Stimulated activated naive CD4-positive, alpha-beta T cell treated with Interleukin-2 at 50 U/mL for 16 hours (primary cell): ENCODE results near the gene RPS6KA2.
"Not testable (repeated sequence)": the region's sequence is repeated elsewhere in the genome, so short reads cannot be mapped to it uniquely, and the experiment has no call there.

Experiments
- DNase-seq: peaks from one replicate; lab custom pipeline; 2025; lab: John Stamatoyannopoulos, UW

Gene RPS6KA2

DNA sequence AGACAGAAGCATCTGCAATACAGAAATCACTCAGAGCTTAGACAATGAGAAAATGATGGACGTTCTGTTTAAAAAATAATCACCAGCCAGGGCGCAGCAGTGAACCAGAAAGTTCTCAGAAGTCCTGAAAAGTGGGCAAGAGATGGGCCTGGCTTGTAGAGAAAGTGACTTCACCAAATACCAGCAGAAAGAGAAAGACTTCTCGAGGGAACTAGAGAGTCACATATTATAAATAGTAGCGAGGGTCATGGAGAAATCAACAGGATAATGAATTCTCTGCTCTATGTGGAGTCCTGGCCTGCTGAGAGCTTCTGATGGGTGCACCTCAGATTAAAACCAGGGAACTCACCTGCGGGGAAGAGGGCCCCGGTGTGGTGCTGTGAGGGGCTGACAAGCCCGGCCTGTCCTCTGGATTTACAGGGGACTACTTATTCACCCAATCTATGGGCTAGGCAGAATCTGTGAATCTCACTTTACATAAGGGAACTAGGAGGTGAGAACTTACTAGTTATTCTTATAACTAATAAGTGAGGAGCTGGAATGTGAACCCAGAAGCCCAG, 35.0 kb downstream of the RPS6KA2 start:
- no peak for DNase-seq

- DNase-seq = no peak
These were observed 36.0 kb downstream of the RPS6KA2 start for GRCh38 chr6:166591026-166591425.

DNA sequence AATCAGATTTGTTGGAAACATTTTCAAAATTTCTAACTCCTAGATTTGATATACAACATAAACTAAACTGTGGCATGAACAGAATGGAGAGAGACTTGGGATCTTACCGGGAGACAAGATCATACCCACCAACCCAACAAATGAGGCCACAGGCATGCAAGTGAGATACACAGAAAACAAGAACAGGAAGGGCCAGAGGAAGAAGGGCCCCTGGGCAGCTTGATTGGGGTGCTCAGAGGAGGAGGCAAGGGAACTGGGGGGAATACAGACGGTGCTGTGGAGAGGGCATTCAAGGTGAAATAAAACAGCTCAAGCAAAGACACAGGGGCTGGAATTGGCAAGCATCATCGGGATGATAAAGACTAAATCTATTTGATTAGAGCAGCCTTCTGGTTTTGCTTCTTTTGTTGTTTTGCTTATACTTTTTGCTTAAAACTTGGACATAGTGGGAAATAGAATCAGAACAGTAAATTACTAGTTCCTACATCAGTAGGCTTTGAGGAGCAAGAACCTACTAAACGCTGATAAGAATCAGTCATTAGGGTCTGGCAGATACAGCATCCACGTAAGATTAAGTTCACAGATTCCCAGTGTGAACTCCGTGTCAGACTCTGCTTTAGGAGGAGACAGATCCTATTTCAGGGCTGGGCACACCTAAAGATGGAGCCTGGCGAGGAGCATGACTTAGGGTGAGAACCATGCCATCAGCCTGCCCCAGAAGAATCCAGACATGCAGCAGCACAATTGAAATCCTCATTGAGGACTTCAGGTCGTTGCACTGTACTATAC, 37.1 kb downstream of the RPS6KA2 start:
- DNase-seq = no peak

DNA sequence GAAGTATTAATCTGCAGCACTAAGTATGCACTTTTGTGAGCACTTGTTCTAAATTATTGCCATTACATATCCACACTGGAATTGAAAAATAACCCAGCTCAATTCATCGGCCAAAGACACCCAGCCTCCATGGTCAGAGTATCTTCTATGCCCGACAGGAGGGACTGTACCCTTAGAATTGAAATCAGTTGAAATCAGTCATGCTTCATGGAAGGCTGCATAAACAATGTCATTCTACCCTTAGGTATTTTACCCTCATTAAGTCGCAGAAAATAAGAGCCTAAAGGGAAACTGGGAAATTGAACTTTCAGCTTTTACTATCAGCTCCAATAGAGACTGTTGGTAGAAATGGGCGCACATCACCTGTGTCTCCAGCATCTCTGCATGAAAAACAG, 37.7 kb downstream of the RPS6KA2 start:
- no peak for DNase-seq

- no peak for DNase-seq
These were observed 38.2 kb downstream of the RPS6KA2 start for GRCh38 chr6:166588691-166589336.

- DNase-seq = no peak
These were observed 39.2 kb downstream of the RPS6KA2 start for GRCh38 chr6:166587631-166588413.

GRCh38 chr6:166586424-166587156, 40.5 kb downstream of the RPS6KA2 start, which contains the start of gene RAMACL:
RAMACL (minus strand) TSS chr6:166586678; CDS start chr6:166586477, 201 bp downstream.
- peak; percentile 0 for DNase-seq

DNA sequence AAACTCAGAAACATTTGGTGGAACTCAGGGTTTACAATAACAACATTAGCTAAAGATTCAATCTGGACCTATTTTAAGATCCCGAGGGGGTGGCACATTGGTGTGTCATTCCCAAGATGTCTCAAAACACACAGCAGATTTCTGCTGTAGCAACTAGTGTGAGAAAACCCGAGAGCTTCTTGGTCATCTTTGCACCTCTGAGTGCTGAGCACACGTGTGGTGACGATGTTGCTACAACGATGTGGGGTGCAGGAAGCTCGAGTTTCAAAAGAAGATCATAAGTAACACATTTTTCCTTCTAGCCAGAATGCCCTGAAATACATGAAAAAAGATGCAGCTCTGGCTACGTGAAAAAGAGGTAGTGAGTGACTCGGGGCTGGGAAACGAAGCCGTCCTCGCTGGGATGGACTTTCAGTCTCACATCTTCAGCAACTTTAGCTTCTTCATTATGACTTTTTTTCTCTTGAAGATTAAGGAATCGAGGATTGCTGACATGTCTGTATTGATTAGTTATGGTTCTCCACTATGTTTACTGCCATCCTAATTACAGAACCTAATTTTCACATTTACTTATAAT, 42.1 kb downstream of the RPS6KA2 start:
- no peak for DNase-seq

DNA sequence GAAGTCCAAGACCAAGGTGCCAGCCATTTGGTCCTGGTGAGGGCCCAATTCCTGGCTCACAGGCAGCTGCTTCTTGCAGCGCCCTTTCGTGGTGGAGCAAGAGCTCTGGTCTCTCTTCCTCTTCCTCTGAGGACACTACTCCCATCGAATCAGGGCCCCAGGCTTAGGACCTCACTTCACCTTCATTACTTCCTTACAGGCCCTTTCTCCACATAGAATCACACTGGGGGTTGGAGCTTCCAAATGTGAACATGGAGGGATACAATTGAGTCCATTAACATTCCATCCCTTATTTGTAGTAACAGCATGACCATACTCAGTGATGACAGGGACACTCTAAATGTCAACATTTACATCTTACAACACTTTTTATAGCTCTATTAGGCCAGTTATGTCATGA, 42.9 kb downstream of the RPS6KA2 start:
- no peak for DNase-seq

- DNase-seq = no peak
These were observed 43.7 kb downstream of the RPS6KA2 start for GRCh38 chr6:166583230-166583965.

GRCh38 chr6:166582258-166582657, 44.8 kb downstream of the RPS6KA2 start:
- DNase-seq = no peak

- not testable (repeated sequence) for DNase-seq
These were observed 45.2 kb downstream of the RPS6KA2 start for GRCh38 chr6:166581801-166582200.

DNA sequence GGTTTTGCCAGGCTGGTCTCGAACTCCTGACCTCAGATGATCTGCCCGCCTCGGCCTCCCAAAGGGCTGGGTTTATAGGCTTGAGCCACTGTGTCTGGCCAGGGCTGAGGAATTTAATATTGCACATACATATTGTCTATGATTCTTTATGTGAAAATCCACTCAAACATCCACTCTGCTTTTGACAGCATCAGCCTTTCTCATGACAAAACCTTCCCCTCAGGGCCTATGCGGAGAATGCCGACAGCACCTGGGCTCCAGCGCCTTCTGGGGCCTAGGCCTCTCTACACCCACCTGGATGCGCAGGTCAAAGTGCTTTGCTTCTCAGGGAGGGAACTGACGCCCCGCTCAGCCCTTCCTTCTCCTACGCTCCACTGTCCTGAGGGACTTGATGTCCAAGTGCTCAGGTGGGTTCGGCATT, 46.0 kb downstream of the RPS6KA2 start:
- DNase-seq = no peak

GRCh38 chr6:166580076-166581050, 46.7 kb downstream of the RPS6KA2 start:
- DNase-seq = no peak

- DNase-seq = no peak
These were observed 47.7 kb downstream of the RPS6KA2 start for GRCh38 chr6:166579237-166579850.

- no peak for DNase-seq
These were observed 48.4 kb downstream of the RPS6KA2 start for GRCh38 chr6:166578536-166579236.

- no peak for DNase-seq
These were observed 51.8 kb downstream of the RPS6KA2 start for GRCh38 chr6:166575205-166575604.

GRCh38 chr6:166573511-166574216, 53.4 kb downstream of the RPS6KA2 start:
- no peak for DNase-seq
